Keratinocyte (primary cell): Measurements from ENCODE around the gene GRIK2. TPM values are rescaled to one million over a fixed set of nuclear protein-coding genes. Genes with fewer than 3 reads are reported as not detected.

Experiments
- DNase-seq: peaks from one replicate; pipeline ENCODE4 v3.0.0-alpha.2; 2011; ENCODE audit warnings: low read depth, missing footprints, low spot score
- FAIRE-seq: peaks from 2 replicates; lab custom pipeline; 2011; peaks lifted over from hg19 to GRCh38; lab: Jason Lieb, UNC
- H2AFZ ChIP-seq: 2 replicates; pipeline ENCODE4 v1.6.0; 2012; ENCODE audit warnings: low read length, control low read depth, inconsistent platforms; ENCODE audit not compliant: control insufficient read depth
- H3K27ac ChIP-seq: 2 replicates; pipeline ENCODE4 v1.5.1; 2011; ENCODE audit warnings: low read length; ENCODE audit not compliant: control insufficient read depth, insufficient read depth
- H3K27me3 ChIP-seq: 3 replicates; pipeline ENCODE4 v1.6.0; 2011; ENCODE audit warnings: low read length; ENCODE audit not compliant: control insufficient read depth, insufficient read depth; ENCODE audit errors: extremely low read depth
- H3K36me3 ChIP-seq, 2 experiments: 2 replicates in 1 of 2; 3 replicates in 1 of 2; pipeline ENCODE4 v1.5.1; 2011; ENCODE audit warnings: low read length in 2 of 2, mild to moderate bottlenecking in 1 of 2; ENCODE audit not compliant: control insufficient read depth in 2 of 2, insufficient read depth in 2 of 2; ENCODE audit errors: extremely low read depth in 1 of 2
- H3K4me1 ChIP-seq: 3 replicates; pipeline ENCODE4 v1.5.1; 2011; ENCODE audit warnings: low read length; ENCODE audit not compliant: control insufficient read depth, insufficient read depth; ENCODE audit errors: extremely low read depth
- H3K4me2 ChIP-seq: 3 replicates; pipeline ENCODE4 v1.6.0; 2011; ENCODE audit warnings: low read depth, low read length; ENCODE audit not compliant: control insufficient read depth, insufficient read depth; ENCODE audit errors: extremely low read depth
- H3K4me3 ChIP-seq, 3 experiments: fragments of 200-600 bp in 1 of 3; sonication (generic) in 1 of 3; 2 replicates in 2 of 3; 3 replicates in 1 of 3; pipeline ENCODE4 v1.5.1; 2011 to 2016; ENCODE audit warnings: low read length in 3 of 3, mild to moderate bottlenecking in 3 of 3, control low read depth in 2 of 3, inconsistent platforms in 1 of 3, low read depth in 1 of 3, mixed read lengths in 1 of 3, mixed run types in 1 of 3, moderate library complexity in 1 of 3; ENCODE audit not compliant: control insufficient read depth in 2 of 3, insufficient read depth in 2 of 3; ENCODE audit errors: extremely low read depth in 1 of 3
- H3K79me2 ChIP-seq: 2 replicates; pipeline ENCODE4 v1.6.0; 2012; ENCODE audit warnings: low read length; ENCODE audit not compliant: control insufficient read depth, insufficient read depth
- H3K9ac ChIP-seq: 3 replicates; pipeline ENCODE4 v1.6.0; 2011; ENCODE audit warnings: low read length; ENCODE audit not compliant: control insufficient read depth, insufficient read depth; ENCODE audit errors: extremely low read depth
- H3K9me1 ChIP-seq: 3 replicates; pipeline ENCODE4 v1.6.0; 2011; ENCODE audit warnings: low read length; ENCODE audit not compliant: control insufficient read depth, insufficient read depth; ENCODE audit errors: extremely low read depth
- H3K9me3 ChIP-seq: 2 replicates; pipeline ENCODE4 v1.5.1; 2012; ENCODE audit warnings: low read depth, low read length; ENCODE audit not compliant: control insufficient read depth
- H4K20me1 ChIP-seq: 3 replicates; pipeline ENCODE4 v1.6.0; 2011; ENCODE audit warnings: low read length; ENCODE audit not compliant: control insufficient read depth, insufficient read depth; ENCODE audit errors: extremely low read depth
- CTCF ChIP-seq, 3 experiments: IDR thresholded peaks in 1 of 3; conservative IDR thresholded peaks in 1 of 3; optimal IDR thresholded peaks in 1 of 3; 2 replicates in 2 of 3; 3 replicates in 1 of 3; pipeline versions ENCODE3 to v1.5.1; 2011; ENCODE audit warnings: low read length in 3 of 3, mild to moderate bottlenecking in 3 of 3, moderate library complexity in 2 of 3, control low read depth in 1 of 3, inconsistent platforms in 1 of 3; ENCODE audit not compliant: insufficient read depth in 2 of 3; ENCODE audit errors: extremely low read depth in 1 of 3
- EZH2 ChIP-seq: IDR thresholded peaks from one replicate; pipeline ENCODE4 v1.6.1; 2012; ENCODE audit warnings: inconsistent platforms, mild to moderate bottlenecking, low read length, moderate library complexity
- dilution Hi-C: fragments of 300-500 bp; cut with MboI; formaldehyde crosslinking; loops from one replicate; pipeline ENCODE4 v1.7.0; 2020; ENCODE audit warnings: low sequenced_read_pairs; ENCODE audit not compliant: extremely low pct_ligation_motif_present
- polyA plus RNA-seq, 5 experiments: library from polyadenylated mRNA; depleted of rRNA in 3 of 5; stranded (reverse) in 3 of 5; stranded (forward) in 1 of 5; unstranded in 1 of 5; fragments of >200 nt; gene quantifications; 1 replicate in 1 of 5; 2 replicates in 3 of 5; 3 replicates in 1 of 5; pipeline versions ENCODE4 v1.2.1 to v1.2.3, GENCODE V29; 2011 to 2012; ENCODE audit warnings: missing spikeins in 2 of 5, low read depth in 1 of 5, low replicate concordance in 1 of 5

The GRIK2 gene
- polyA plus RNA-seq, 1 donor (not counting 4 experiments of a cell fraction or from before 2014, with no cell fraction given): 0.01 TPM

- Histone ChIP-seq H3K9me1 (no peaks in the 10 kb centered on the region), H3K4me1 (no peaks in the 10 kb centered on the region), H3K79me2 (no peaks in the 10 kb centered on the region), H4K20me1 (no peaks in the 10 kb centered on the region), H3K4me3 (no peak overlapping the region), H3K27ac (no peak overlapping the region), H3K4me2 (no peak overlapping the region), H3K27me3 (no peaks in the 10 kb centered on the region), H2AFZ (no peak overlapping the region), H3K9me3 (no peaks in the 10 kb centered on the region), H3K9ac (no peak overlapping the region), H3K36me3 (no peaks in the 10 kb centered on the region)
- TF ChIP-seq CTCF (optimal IDR thresholded peaks at IDR 0.05 in 1 of 3, IDR thresholded peaks at IDR 0.05 in 1 of 3, conservative IDR thresholded peaks at IDR 0.05 in 1 of 3; ENCODE audit: extremely low read depth in 1 of 3, insufficient read depth in 2 of 3, low read length in 3 of 3): no peak
- no peak for TF ChIP-seq EZH2
- DNase-seq (no peak), FAIRE-seq (no peak)
- dilution Hi-C loops: no loop called here
Measured at GRCh38 chr6:101845172-101845571, 451.7 kb downstream of the GRIK2 start.

- no peaks in the 10 kb centered on the region for H4K20me1 ChIP-seq
- H3K9me3 ChIP-seq: no peaks in the 10 kb centered on the region
- no peaks in the 10 kb centered on the region for H3K79me2 ChIP-seq
- H3K9me1 ChIP-seq: no peaks in the 10 kb centered on the region
- no peak for DNase-seq
- no peaks in the 10 kb centered on the region for H3K4me1 ChIP-seq
- no peak overlapping the region for H3K4me2 ChIP-seq
- no peak for TF ChIP-seq CTCF (optimal IDR thresholded peaks at IDR 0.05 in 1 of 3, IDR thresholded peaks at IDR 0.05 in 1 of 3, conservative IDR thresholded peaks at IDR 0.05 in 1 of 3; ENCODE audit: extremely low read depth in 1 of 3, insufficient read depth in 2 of 3, low read length in 3 of 3)
- TF ChIP-seq EZH2: no peak
- no peaks in the 10 kb centered on the region for H3K36me3 ChIP-seq
- H3K27ac ChIP-seq: no peak overlapping the region
- no peak overlapping the region for H3K9ac ChIP-seq
- dilution Hi-C loops: no loop called here
- FAIRE-seq: no peak
- H3K27me3 ChIP-seq: no peaks in the 10 kb centered on the region
- H3K4me3 ChIP-seq: no peak overlapping the region
- H2AFZ ChIP-seq: no peak overlapping the region
Measured at GRCh38 chr6:101845621-101846020, 452.1 kb downstream of the GRIK2 start.
